DND-41 (cell line): ENCODE data around the gene ALKBH5.

Experiments used
- ATAC-seq: fragments of 200-7000 bp; cut with Tn5 transposase; 3 replicates; pipeline ENCODE4 v1.9.1; 2021; ENCODE audit warnings: low read depth; ENCODE audit not compliant: insufficient read depth
- DNase-seq: peaks from one replicate; pipeline ENCODE4 v3.0.0-alpha.2; 2020
- H2AFZ ChIP-seq: 2 replicates; pipeline ENCODE4 v1.6.0; 2012; ENCODE audit warnings: low read depth, low read length
- H3K27ac ChIP-seq: 2 replicates; pipeline ENCODE4 v1.5.1; 2012; ENCODE audit warnings: low read length, inconsistent platforms
- H3K27me3 ChIP-seq: fragments of 200-600 bp; sonication (generic); 2 replicates; pipeline ENCODE4 v1.6.0; 2012; ENCODE audit warnings: low read length, mild to moderate bottlenecking, inconsistent platforms; ENCODE audit not compliant: insufficient read depth, poor library complexity
- H3K36me3 ChIP-seq: 2 replicates; pipeline ENCODE4 v1.5.1; 2012; ENCODE audit warnings: low read length, inconsistent platforms; ENCODE audit not compliant: insufficient read depth
- H3K4me1 ChIP-seq: 2 replicates; pipeline ENCODE4 v1.5.1; 2012; ENCODE audit warnings: mild to moderate bottlenecking, low read length; ENCODE audit not compliant: insufficient read depth
- H3K4me2 ChIP-seq: 2 replicates; pipeline ENCODE4 v1.6.0; 2012; ENCODE audit warnings: mild to moderate bottlenecking, moderate library complexity, low read length, inconsistent platforms; ENCODE audit not compliant: insufficient read depth
- H3K4me3 ChIP-seq, 2 experiments: fragments of 200-600 bp in 1 of 2; shearing (Covaris generic) in 1 of 2; 2 replicates each; pipeline ENCODE4 v1.5.1; 2012 to 2016; ENCODE audit warnings: inconsistent platforms in 2 of 2, low read length in 2 of 2, mild to moderate bottlenecking in 2 of 2, low read depth in 1 of 2, moderate library complexity in 1 of 2
- H3K79me2 ChIP-seq: 2 replicates; pipeline ENCODE4 v1.6.0; 2012; ENCODE audit warnings: low read length, inconsistent platforms; ENCODE audit not compliant: insufficient read depth
- H3K9ac ChIP-seq: 2 replicates; pipeline ENCODE4 v1.6.0; 2012; ENCODE audit warnings: low read depth, mild to moderate bottlenecking, inconsistent platforms, low read length, moderate library complexity
- H3K9me3 ChIP-seq: 2 replicates; pipeline ENCODE4 v1.5.1; 2012; ENCODE audit warnings: low read length, moderate library complexity, mild to moderate bottlenecking, inconsistent platforms; ENCODE audit not compliant: insufficient read depth, severe bottlenecking
- H4K20me1 ChIP-seq: 2 replicates; pipeline ENCODE4 v1.6.0; 2012; ENCODE audit warnings: low read length; ENCODE audit not compliant: insufficient read depth
- CTCF ChIP-seq: IDR thresholded peaks from 2 replicates; pipeline ENCODE4 v1.5.1; 2012; ENCODE audit warnings: borderline replicate concordance, low read length, moderate library complexity, mild to moderate bottlenecking; ENCODE audit not compliant: poor library complexity, severe bottlenecking; ENCODE audit errors: extremely low read depth
- EZH2 ChIP-seq: IDR thresholded peaks from 3 replicates; pipeline ENCODE4 v1.6.1; 2012; ENCODE audit warnings: borderline replicate concordance, low read depth, mild to moderate bottlenecking, moderate library complexity, low read length, inconsistent platforms; ENCODE audit not compliant: severe bottlenecking

Gene ALKBH5

DNA sequence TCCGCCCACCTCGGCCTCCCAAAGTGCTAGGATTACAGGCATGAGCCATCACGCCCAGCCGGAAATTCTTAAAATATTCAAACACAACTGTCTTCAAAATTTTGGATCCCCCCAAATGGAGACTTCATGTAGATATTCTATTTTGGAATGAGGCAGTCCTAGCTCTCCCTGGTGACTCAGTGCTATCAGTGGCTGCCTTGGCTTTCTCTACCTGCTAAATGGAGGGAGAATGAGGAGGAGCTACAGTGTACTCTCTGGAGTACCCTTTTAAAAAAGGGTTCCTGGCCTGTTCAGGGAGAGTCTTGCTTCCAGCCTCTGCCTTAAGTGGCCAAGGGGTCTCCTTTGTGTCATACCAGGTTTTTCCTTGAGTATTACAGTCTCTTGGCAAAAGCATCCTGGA lies 10.8 kb downstream of the ALKBH5 start:
- Histone ChIP-seq H3K27ac (no peak overlapping the region), H3K27me3 (no peaks in the 10 kb centered on the region), H3K4me2 (no peak overlapping the region), H3K9me3 (no peaks in the 10 kb centered on the region), H3K9ac (no peak overlapping the region), H3K4me3 (no peak overlapping the region), H2AFZ (no peak overlapping the region), H3K36me3 (peaks cover 91% of the 10 kb centered on the region), H3K79me2 (peaks cover 97% of the 10 kb centered on the region), H3K4me1 (peaks cover 18% of the 10 kb centered on the region), H4K20me1 (peaks cover 83% of the 10 kb centered on the region)
- TF ChIP-seq EZH2: no peak
- TF ChIP-seq CTCF: no peak
- no peak for ATAC-seq
- DNase-seq: no peak

- no peak overlapping the region for H2AFZ ChIP-seq
- H3K36me3 ChIP-seq: peaks cover 91% of the 10 kb centered on the region
- H3K9me3 ChIP-seq: no peaks in the 10 kb centered on the region
- no peak overlapping the region for H3K4me3 ChIP-seq
- TF ChIP-seq CTCF (no peak), EZH2 (no peak)
- H4K20me1 ChIP-seq: peaks cover 83% of the 10 kb centered on the region
- no peak overlapping the region for H3K9ac ChIP-seq
- no peak overlapping the region for H3K4me2 ChIP-seq
- ATAC-seq (no peak), DNase-seq (no peak)
- H3K79me2 ChIP-seq: peaks cover 97% of the 10 kb centered on the region
- H3K4me1 ChIP-seq: peaks cover 14% of the 10 kb centered on the region
- H3K27ac ChIP-seq: no peak overlapping the region
- H3K27me3 ChIP-seq: no peaks in the 10 kb centered on the region
These were observed 11.2 kb downstream of the ALKBH5 start for GRCh38 chr17:18194804-18195203.

DNA sequence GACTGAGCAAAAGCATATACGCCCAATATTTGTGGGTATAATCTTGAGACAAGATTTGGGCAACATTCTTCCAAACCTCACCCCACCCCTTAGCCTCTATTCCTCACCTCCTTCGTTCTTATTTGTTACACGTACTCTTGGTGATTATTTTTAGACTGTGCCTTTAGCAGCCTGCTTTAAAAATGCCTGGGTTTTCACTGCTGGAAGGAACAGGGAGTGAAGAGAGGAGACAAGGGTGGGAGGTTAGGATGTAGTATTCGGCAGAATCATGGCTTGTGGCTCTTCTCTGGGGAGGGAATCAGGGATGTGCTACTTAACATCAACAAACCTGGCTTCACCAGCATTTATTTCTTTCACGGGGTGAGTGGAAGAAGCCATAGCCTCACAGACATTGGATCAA lies 11.6 kb downstream of the ALKBH5 start:
- peaks cover 89% of the 10 kb centered on the region for H3K36me3 ChIP-seq

More for the DNA sequence above, 11.6 kb downstream of the ALKBH5 start:
- H3K27me3 ChIP-seq: no peaks in the 10 kb centered on the region
- no peak overlapping the region for H3K27ac ChIP-seq
- ATAC-seq (no peak), DNase-seq (no peak)
- no peak overlapping the region for H3K9ac ChIP-seq
- H3K4me1 ChIP-seq: peaks cover 11% of the 10 kb centered on the region
- H3K4me3 ChIP-seq: no peak overlapping the region
- no peaks in the 10 kb centered on the region for H3K9me3 ChIP-seq
- peaks cover 97% of the 10 kb centered on the region for H3K79me2 ChIP-seq
- TF ChIP-seq EZH2: no peak
- no peak for TF ChIP-seq CTCF
- no peak overlapping the region for H3K4me2 ChIP-seq
- no peak overlapping the region for H2AFZ ChIP-seq
- H4K20me1 ChIP-seq: peaks cover 83% of the 10 kb centered on the region
